K562 (cell line): ENCODE data around the gene VDAC2. TPM values are rescaled to one million over a fixed set of nuclear protein-coding genes. Genes with fewer than 3 reads are reported as not detected.
A peak's percentile ranks its signal among the peaks of the same experiment; 100 is the strongest.

Source experiments
- BMI1 ChIP-seq: fragments of 150-350 bp; IDR thresholded peaks from 2 replicates; pipeline ENCODE4 v1.6.1; 2014; ENCODE audit warnings: low read length
- NCOA1 ChIP-seq: fragments of 450-650 bp; IDR thresholded peaks from 2 replicates; pipeline ENCODE4 v1.6.1; 2016; ENCODE audit warnings: low read depth
- PHF20 ChIP-seq: fragments of 450-650 bp; IDR thresholded peaks from 2 replicates; pipeline ENCODE4 v1.6.1; 2018; ENCODE audit not compliant: partially characterized antibody
- RBM39 ChIP-seq: fragments of 200-400 bp; formaldehyde crosslinking; optimal IDR thresholded peaks from 2 replicates; pipeline ENCODE3; 2018; ENCODE audit warnings: low read depth, low read length
- SMARCE1 ChIP-seq: fragments of 450-650 bp; IDR thresholded peaks from 2 replicates; pipeline ENCODE4 v1.7.1; 2016; ENCODE audit warnings: mild to moderate bottlenecking
- ZNF253 ChIP-seq: fragments of 250-450 bp; sonication (Bioruptor Pico); conservative IDR thresholded peaks from 2 replicates; pipeline ENCODE4 v1.6.1; 2021; ENCODE audit warnings: mild to moderate bottlenecking
- ZNF263 ChIP-seq: sonication (generic); formaldehyde crosslinking; IDR thresholded peaks from 2 replicates; pipeline ENCODE4 v1.8.0; 2022; ENCODE audit warnings: mild to moderate bottlenecking, missing genetic modification reagents, borderline replicate concordance
- ZNF311 ChIP-seq: fragments of 250-450 bp; sonication (Bioruptor Pico); IDR thresholded peaks from 2 replicates; pipeline ENCODE4 v1.4.0; 2020; ENCODE audit warnings: mild to moderate bottlenecking, moderate library complexity
- ZNF354B ChIP-seq: fragments of 250-450 bp; sonication (Bioruptor Pico); IDR thresholded peaks from 2 replicates; pipeline ENCODE4 v1.4.0; 2020
- ZNF518B ChIP-seq: fragments of 250-450 bp; sonication (Bioruptor Pico); IDR thresholded peaks from 2 replicates; pipeline ENCODE4 v1.5.0; 2021; ENCODE audit warnings: mild to moderate bottlenecking, moderate library complexity
- ZNF717 ChIP-seq: fragments of 250-450 bp; sonication (Bioruptor Pico); IDR thresholded peaks from 2 replicates; pipeline ENCODE4 v1.5.0; 2021
- polyA plus RNA-seq, 8 experiments: library from polyadenylated mRNA; depleted of rRNA in 4 of 8; stranded (reverse) in 5 of 8; unstranded in 3 of 8; fragments of >200 nt; fragmentation: Nextera tagmentation in 2 of 8; fragmentation: Illumina TruSeq in 1 of 8; extraction: Ambion mirVana in 2 of 8; extraction: Trizol in 1 of 8; gene quantifications; 2 replicates each; pipeline versions ENCODE4 v1.2.1 to v1.2.3, GENCODE V29; 2011 to 2014; ENCODE audit warnings: inconsistent platforms in 1 of 8, missing spikeins in 1 of 8
- total RNA-seq, 7 experiments: library from RNA; depleted of rRNA in 6 of 7; stranded (reverse); fragments of >200 nt in 6 of 7; fragmentation: Illumina TruSeq in 2 of 7; extraction: Trizol in 2 of 7; gene quantifications; 2 replicates each; pipeline versions ENCODE4 v1.2.1 to v1.2.3, GENCODE V29; 2011 to 2021; ENCODE audit warnings: low replicate concordance in 1 of 7
- TF ChIP-seq, protein P1 (sequence below), 2 experiments: fragments of 450-650 bp; IDR thresholded peaks; 2 replicates each; pipeline ENCODE4 v1.6.1; 2016; ENCODE audit warnings: mild to moderate bottlenecking in 2 of 2, borderline replicate concordance in 1 of 2, low read depth in 1 of 2, moderate library complexity in 1 of 2
- TF ChIP-seq, protein P2 (sequence below): fragments of 450-650 bp; IDR thresholded peaks from 2 replicates; pipeline ENCODE4 v1.6.1; 2018; ENCODE audit warnings: mild to moderate bottlenecking, low read depth; ENCODE audit not compliant: partially characterized antibody
- TF ChIP-seq, protein P3 (sequence below): sonication (generic); formaldehyde crosslinking; IDR thresholded peaks from 2 replicates; pipeline ENCODE4 v1.9.0; 2022; ENCODE audit warnings: mild to moderate bottlenecking, missing genetic modification reagents

VDAC2 gene
- total and polyA plus RNA-seq, 9 of the 15 experiments (the other 6 are each of a cell fraction or from before 2014, with no cell fraction given): 139 to 450 (median 250) TPM

DNA sequence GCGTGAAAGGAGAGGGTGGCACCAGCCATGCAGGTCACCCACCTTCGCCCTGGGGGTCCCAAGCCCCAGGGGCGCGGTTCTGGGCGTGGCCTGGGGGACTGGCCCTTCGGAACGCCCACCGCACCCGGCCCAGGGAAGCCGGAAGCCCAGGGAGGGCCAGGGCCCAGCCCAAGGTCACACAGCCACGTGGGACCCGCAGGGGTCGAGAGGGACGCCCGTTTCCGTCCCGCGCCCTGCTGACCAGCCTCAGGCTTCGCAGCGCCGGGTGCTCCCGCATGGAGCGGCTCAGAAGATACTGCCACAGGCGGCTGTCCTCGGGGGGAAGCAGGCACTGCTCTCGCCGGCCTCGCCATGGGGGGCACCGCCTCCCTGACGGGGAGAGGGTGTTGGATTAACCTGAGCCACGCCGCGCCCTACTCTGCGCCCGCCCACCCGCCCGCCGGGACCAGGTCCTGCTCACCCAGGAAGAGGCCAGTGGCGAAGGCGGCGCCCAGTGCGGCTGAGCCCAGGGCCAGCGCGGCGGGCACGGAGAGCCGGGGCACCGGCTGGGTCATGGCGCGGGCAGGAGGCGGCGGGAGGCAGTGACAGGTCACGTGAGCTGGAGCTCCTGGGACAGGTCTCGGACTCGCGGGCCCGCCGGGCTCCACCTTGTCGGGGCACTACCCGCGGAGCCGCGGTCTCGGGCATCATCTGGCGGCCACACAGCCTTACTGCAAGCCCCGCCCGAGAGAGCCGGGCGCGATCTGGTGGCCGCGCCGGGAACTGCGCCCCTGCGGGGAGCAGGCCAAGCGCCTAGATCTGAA, 25.0 kb downstream of the VDAC2 start, which contains the start of gene COMTD1 (continued):
- TF ChIP-seq, protein P1, sequence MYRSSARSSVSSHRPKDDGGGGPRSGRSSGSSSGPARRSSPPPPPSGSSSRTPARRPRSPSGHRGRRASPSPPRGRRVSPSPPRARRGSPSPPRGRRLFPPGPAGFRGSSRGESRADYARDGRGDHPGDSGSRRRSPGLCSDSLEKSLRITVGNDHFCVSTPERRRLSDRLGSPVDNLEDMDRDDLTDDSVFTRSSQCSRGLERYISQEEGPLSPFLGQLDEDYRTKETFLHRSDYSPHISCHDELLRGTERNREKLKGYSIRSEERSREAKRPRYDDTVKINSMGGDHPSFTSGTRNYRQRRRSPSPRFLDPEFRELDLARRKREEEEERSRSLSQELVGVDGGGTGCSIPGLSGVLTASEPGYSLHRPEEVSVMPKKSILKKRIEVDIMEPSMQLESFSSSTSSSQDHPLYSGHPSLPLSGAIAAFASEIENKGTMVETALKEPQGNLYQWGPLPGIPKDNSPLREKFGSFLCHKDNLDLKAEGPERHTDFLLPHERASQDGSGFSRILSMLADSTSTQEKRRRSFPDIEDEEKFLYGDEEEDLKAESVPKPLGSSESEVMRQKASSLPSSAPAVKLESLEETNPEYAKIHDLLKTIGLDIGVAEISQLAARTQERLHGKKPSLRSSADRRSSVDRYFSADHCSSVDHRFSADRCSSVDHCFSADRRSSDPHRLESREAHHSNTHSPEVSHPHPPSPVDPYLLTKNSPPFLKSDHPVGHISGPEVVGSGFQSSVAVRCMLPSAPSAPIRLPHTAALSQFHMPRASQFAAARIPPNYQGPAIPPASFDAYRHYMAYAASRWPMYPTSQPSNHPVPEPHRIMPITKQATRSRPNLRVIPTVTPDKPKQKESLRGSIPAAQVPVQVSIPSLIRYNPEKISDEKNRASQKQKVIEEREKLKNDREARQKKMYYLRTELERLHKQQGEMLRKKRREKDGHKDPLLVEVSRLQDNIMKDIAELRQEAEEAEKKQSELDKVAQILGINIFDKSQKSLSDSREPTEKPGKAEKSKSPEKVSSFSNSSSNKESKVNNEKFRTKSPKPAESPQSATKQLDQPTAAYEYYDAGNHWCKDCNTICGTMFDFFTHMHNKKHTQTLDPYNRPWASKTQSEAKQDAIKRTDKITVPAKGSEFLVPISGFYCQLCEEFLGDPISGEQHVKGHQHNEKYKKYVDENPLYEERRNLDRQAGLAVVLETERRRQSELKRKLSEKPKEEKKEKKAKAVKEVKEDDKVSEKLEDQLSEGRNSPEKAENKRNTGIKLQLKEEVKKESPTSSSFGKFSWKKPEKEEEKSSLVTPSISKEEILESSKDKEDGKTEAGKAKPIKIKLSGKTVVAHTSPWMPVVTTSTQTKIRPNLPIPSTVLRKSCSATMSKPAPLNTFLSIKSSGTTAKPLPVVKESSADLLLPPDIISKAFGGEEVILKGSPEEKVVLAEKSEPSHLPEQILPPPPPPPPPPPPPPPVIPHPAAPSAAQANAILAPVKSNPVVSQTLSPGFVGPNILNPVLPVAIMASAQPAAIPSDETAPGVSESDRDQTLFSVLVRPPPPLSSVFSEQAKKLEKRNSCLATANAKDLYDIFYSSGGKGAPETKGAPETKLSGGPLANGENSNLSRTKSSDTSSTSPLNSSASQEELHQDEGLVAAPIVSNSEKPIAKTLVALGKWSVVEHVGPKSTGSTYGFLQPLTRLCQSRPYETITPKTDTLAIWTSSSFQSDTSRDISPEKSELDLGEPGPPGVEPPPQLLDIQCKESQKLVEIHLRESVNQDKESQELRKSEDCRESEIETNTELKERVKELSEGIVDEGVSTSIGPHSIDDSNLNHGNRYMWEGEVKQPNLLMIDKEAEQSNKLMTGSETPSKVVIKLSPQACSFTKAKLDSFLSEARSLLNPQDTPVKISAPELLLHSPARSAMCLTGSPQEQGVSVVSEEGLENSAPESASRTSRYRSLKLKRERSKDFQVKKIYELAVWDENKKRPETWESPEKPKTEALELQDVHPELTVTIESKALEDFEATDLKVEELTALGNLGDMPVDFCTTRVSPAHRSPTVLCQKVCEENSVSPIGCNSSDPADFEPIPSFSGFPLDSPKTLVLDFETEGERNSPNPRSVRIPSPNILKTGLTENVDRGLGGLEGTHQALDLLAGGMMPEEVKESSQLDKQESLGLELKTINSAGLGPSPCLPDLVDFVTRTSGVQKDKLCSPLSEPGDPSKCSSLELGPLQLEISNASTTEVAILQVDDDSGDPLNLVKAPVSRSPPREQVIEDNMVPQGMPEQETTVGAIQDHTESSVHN (IDR thresholded peaks at IDR 0.05; ENCODE audit: borderline replicate concordance in 1 of 2, low read depth in 1 of 2): no peak
- TF ChIP-seq BMI1: no peak
- TF ChIP-seq SMARCE1: no peak
- TF ChIP-seq, protein P2, sequence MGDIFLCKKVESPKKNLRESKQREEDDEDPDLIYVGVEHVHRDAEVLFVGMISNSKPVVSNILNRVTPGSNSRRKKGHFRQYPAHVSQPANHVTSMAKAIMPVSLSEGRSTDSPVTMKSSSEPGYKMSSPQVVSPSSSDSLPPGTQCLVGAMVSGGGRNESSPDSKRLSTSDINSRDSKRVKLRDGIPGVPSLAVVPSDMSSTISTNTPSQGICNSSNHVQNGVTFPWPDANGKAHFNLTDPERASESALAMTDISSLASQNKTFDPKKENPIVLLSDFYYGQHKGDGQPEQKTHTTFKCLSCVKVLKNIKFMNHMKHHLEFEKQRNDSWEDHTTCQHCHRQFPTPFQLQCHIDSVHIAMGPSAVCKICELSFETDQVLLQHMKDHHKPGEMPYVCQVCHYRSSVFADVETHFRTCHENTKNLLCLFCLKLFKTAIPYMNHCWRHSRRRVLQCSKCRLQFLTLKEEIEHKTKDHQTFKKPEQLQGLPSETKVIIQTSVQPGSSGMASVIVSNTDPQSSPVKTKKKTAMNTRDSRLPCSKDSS: no peak
- TF ChIP-seq ZNF311 (CRISPR knock-in tag): no peak
- no peak for TF ChIP-seq RBM39
- TF ChIP-seq ZNF518B (CRISPR knock-in tag): no peak
- no peak for TF ChIP-seq PHF20
- TF ChIP-seq ZNF263 (CRISPR knock-in tag): no peak; the same call in none of the 2 replicates
- no peak for TF ChIP-seq ZNF253 (CRISPR knock-in tag)
- no peak for TF ChIP-seq ZNF717 (CRISPR knock-in tag)
- TF ChIP-seq, protein P3, sequence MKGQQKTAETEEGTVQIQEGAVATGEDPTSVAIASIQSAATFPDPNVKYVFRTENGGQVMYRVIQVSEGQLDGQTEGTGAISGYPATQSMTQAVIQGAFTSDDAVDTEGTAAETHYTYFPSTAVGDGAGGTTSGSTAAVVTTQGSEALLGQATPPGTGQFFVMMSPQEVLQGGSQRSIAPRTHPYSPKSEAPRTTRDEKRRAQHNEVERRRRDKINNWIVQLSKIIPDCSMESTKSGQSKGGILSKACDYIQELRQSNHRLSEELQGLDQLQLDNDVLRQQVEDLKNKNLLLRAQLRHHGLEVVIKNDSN (CRISPR knock-in tag): peak; percentile 91
- no peak for TF ChIP-seq ZNF354B (CRISPR knock-in tag)
- no peak for TF ChIP-seq NCOA1
